ENCODE measurements around the gene MKX. TPM values are rescaled to one million over a fixed set of nuclear protein-coding genes. Genes with fewer than 3 reads are reported as not detected.

MKX gene
- polyA plus RNA-seq, 2 of the 4 experiments (the other 2 are of a cell fraction) = 0.03 TPM; not detected in 1

GRCh38 chr10:27752673-27753237, 7.1 kb upstream of the MKX start:
- ATAC-seq = no peak
- Histone ChIP-seq H3K4me2 (no peak overlapping the region), H3K4me1 (no peaks in the 10 kb centered on the region), H3K9me3 (no peaks in the 10 kb centered on the region), H3K27ac (no peak overlapping the region), H3K4me3 (no peak overlapping the region)
- TF ChIP-seq RARB (CRISPR knock-in tag; IDR thresholded peaks at IDR 0.05) (no peak), RAD21 (conservative IDR thresholded peaks at IDR 0.05 in 1 of 2, IDR thresholded peaks at IDR 0.05 in 1 of 2) (no peak), NR3C1 (IDR thresholded peaks at IDR 0.05) (no peak), CBX2 (IDR thresholded peaks at IDR 0.05; ENCODE audit: borderline replicate concordance, low read depth) (no peak), EHMT2 (IDR thresholded peaks at IDR 0.05; ENCODE audit: low read depth) (no peak), HDAC2 (IDR thresholded peaks at IDR 0.05) (no peak), PHF8 (IDR thresholded peaks at IDR 0.05; ENCODE audit: borderline replicate concordance, low read depth) (no peak), BHLHE40 (IDR thresholded peaks at IDR 0.05; ENCODE audit: low read depth, low read length) (no peak), CBX8 (IDR thresholded peaks at IDR 0.05) (no peak)
- POLR2A ChIA-PET = no interaction called here
- CTCF ChIA-PET = interaction anchor here (1.2 kb wide), 1 partner anchor 11 kb away, joined by 3 read pairs; no protein-coding TSS in a partner anchor
- WGBS (ENCODE audit: missing lambda C conversion rate) = 12% methylated on average over 3 of the region's 3 CpGs
- no peak for DNase-seq (ENCODE audit: low read depth in 1 of 2, low spot score in 1 of 2)
- FAIRE-seq = no peak

DNA sequence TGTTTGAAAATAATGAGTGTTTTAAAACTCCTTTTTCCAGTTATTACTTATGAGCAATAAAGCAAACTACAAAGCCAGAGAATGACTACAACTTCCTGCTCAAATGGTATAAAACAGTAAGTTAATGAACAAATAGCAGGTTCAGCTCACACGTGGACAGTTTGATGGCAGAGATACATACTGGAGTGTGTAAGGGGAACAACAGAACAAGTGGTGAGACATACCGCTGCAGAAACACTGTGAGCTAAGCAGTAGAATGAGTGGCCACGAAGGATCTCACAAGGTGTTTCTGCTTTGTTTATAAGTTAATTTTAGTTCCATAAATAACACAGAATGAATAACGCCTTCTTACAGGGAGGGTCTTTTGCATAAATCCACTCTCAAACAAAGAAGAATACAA, 3.0 kb upstream of the MKX start:
- H3K4me2 ChIP-seq = no peak overlapping the region
- no peak for DNase-seq (ENCODE audit: low read depth in 1 of 2, low spot score in 1 of 2)
- 28% methylated on average over 4 of the region's 4 CpGs for WGBS (ENCODE audit: missing lambda C conversion rate)
- no peak overlapping the region for H3K4me3 ChIP-seq
- H3K27ac ChIP-seq = no peak overlapping the region
- H3K4me1 ChIP-seq = peaks cover 23% of the 10 kb centered on the region
- CTCF ChIA-PET = no interaction called here
- no peaks in the 10 kb centered on the region for H3K9me3 ChIP-seq
- ATAC-seq = no peak
- no peak for FAIRE-seq
- no peak for TF ChIP-seq CHD4 (IDR thresholded peaks at IDR 0.05; ENCODE audit: borderline replicate concordance)
- TF ChIP-seq CHD2 (IDR thresholded peaks at IDR 0.05; ENCODE audit: low read length, partially characterized antibody) = no peak
- no peak for TF ChIP-seq FOSB (CRISPR knock-in tag; IDR thresholded peaks at IDR 0.05)
- no peak for TF ChIP-seq TP53 (CRISPR knock-in tag; IDR thresholded peaks at IDR 0.05)
- no peak for TF ChIP-seq RFX5 (IDR thresholded peaks at IDR 0.05)
- TF ChIP-seq FOSL2 (IDR thresholded peaks at IDR 0.05) = no peak
- TF ChIP-seq FOSL2 (CRISPR knock-in tag; IDR thresholded peaks at IDR 0.05) = no peak
- TF ChIP-seq RCOR1 (IDR thresholded peaks at IDR 0.05; ENCODE audit: low read depth, low read length) = no peak
- TF ChIP-seq NR3C1 (IDR thresholded peaks at IDR 0.05) = no peak
- no peak for TF ChIP-seq POLR2AphosphoS2 (conservative IDR thresholded peaks at IDR 0.05; ENCODE audit: low read length)
- TF ChIP-seq TFCP2L1 (CRISPR knock-in tag; IDR thresholded peaks at IDR 0.05) = no peak
- TF ChIP-seq, protein P1, sequence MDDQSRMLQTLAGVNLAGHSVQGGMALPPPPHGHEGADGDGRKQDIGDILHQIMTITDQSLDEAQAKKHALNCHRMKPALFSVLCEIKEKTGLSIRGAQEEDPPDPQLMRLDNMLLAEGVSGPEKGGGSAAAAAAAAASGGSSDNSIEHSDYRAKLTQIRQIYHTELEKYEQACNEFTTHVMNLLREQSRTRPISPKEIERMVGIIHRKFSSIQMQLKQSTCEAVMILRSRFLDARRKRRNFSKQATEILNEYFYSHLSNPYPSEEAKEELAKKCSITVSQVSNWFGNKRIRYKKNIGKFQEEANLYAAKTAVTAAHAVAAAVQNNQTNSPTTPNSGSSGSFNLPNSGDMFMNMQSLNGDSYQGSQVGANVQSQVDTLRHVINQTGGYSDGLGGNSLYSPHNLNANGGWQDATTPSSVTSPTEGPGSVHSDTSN (IDR thresholded peaks at IDR 0.05) = no peak
- TF ChIP-seq RNF2 (IDR thresholded peaks at IDR 0.05; ENCODE audit: borderline replicate concordance, low read depth) = no peak
- no peak for TF ChIP-seq RAD21 (conservative IDR thresholded peaks at IDR 0.05 in 1 of 2, IDR thresholded peaks at IDR 0.05 in 1 of 2)
- no peak for TF ChIP-seq ZC3H11A (IDR thresholded peaks at IDR 0.05)
- TF ChIP-seq EP300 (IDR thresholded peaks at IDR 0.05) = no peak
- POLR2A ChIA-PET = no interaction called here

- Histone ChIP-seq H3K9me3 (no peaks in the 10 kb centered on the region), H3K27ac (no peak overlapping the region), H3K4me1 (peaks cover 33% of the 10 kb centered on the region), H3K4me2 (no peak overlapping the region), H3K4me3 (no peak overlapping the region)
- DNase-seq (ENCODE audit: low read depth in 1 of 2, low spot score in 1 of 2) (peak in 1 of 2 experiments; percentile 14), ATAC-seq (no peak), FAIRE-seq (no peak)
- no peak for TF ChIP-seq RFX5 (IDR thresholded peaks at IDR 0.05)
- WGBS (ENCODE audit: missing lambda C conversion rate) = 37% methylated on average over 10 of the region's 10 CpGs
- POLR2A ChIA-PET = no interaction called here
- CTCF ChIA-PET = no interaction called here
Measured at GRCh38 chr10:27747096-27747451, 1.5 kb upstream of the MKX start.
